K562 (cell line): ENCODE measurements around the gene IGSF9. TPM values are rescaled to one million over a fixed set of nuclear protein-coding genes. Genes with fewer than 3 reads are reported as not detected.

Source experiments
- CBX3 ChIP-seq, 2 experiments: IDR thresholded peaks; 1 replicate in 1 of 2; 2 replicates in 1 of 2; pipeline ENCODE4 v1.6.1; 2012; ENCODE audit warnings: inconsistent platforms in 2 of 2, low read length in 2 of 2, borderline replicate concordance in 1 of 2, control low read depth in 1 of 2
- FOSL1 ChIP-seq: fragments of 200-800 bp; sonication (Bioruptor generic); conservative IDR thresholded peaks from 2 replicates; pipeline ENCODE4 v1.6.1; 2016; ENCODE audit warnings: missing genetic modification characterization, missing compliant biosample characterization
- FOXP1 ChIP-seq: sonication (generic); formaldehyde crosslinking; IDR thresholded peaks from 2 replicates; pipeline ENCODE4 v1.8.0; 2022; ENCODE audit warnings: mild to moderate bottlenecking, missing genetic modification reagents
- HMG20B ChIP-seq: fragments of 250-450 bp; sonication (Bioruptor Pico); IDR thresholded peaks from 2 replicates; pipeline ENCODE4 v1.5.0; 2021; ENCODE audit warnings: mild to moderate bottlenecking
- PML ChIP-seq: IDR thresholded peaks from 2 replicates; pipeline ENCODE4 v1.6.1; 2012; ENCODE audit warnings: low read length, inconsistent platforms
- RCOR1 ChIP-seq, 2 experiments: IDR thresholded peaks; 2 replicates each; pipeline ENCODE4 v1.6.1; 2012; ENCODE audit warnings: low read depth in 2 of 2, low read length in 2 of 2, borderline replicate concordance in 1 of 2, improper control_type of control experiment in 1 of 2
- RUNX1 ChIP-seq: sonication (generic); IDR thresholded peaks from 2 replicates; pipeline ENCODE4 v1.6.1; 2016; ENCODE audit warnings: antibody characterized with exemption, low read depth
- SIN3A ChIP-seq, 2 experiments: fragments of 150-350 bp in 1 of 2; IDR thresholded peaks; 2 replicates each; pipeline ENCODE4 v1.6.1; 2011 to 2016; ENCODE audit warnings: borderline replicate concordance in 2 of 2, low read depth in 2 of 2, low read length in 2 of 2, mild to moderate bottlenecking in 2 of 2, moderate library complexity in 2 of 2; ENCODE audit not compliant: control insufficient read depth in 1 of 2
- TRIM24 ChIP-seq, 2 experiments: fragments of 450-650 bp; IDR thresholded peaks; 2 replicates each; pipeline ENCODE4 v1.6.1; 2016
- ZFX ChIP-seq: sonication (generic); formaldehyde crosslinking; IDR thresholded peaks from 2 replicates; pipeline ENCODE4 v1.8.0; 2022; ENCODE audit warnings: mild to moderate bottlenecking, missing genetic modification reagents, moderate library complexity
- ZNF445 ChIP-seq: fragments of 250-450 bp; sonication (Bioruptor Pico); IDR thresholded peaks from 2 replicates; pipeline ENCODE4 v1.4.0; 2020; ENCODE audit warnings: low read depth, mild to moderate bottlenecking, moderate library complexity
- ZNF584 ChIP-seq: fragments of 200-800 bp; sonication (Bioruptor generic); IDR thresholded peaks from 2 replicates; pipeline ENCODE4 v1.6.1; 2016; ENCODE audit warnings: low read depth, mild to moderate bottlenecking, missing genetic modification characterization, missing compliant biosample characterization
- polyA plus RNA-seq, 8 experiments: library from polyadenylated mRNA; depleted of rRNA in 4 of 8; stranded (reverse) in 5 of 8; unstranded in 3 of 8; fragments of >200 nt; fragmentation: Nextera tagmentation in 2 of 8; fragmentation: Illumina TruSeq in 1 of 8; extraction: Ambion mirVana in 2 of 8; extraction: Trizol in 1 of 8; gene quantifications; 2 replicates each; pipeline versions ENCODE4 v1.2.1 to v1.2.3, GENCODE V29; 2011 to 2014; ENCODE audit warnings: inconsistent platforms in 1 of 8, missing spikeins in 1 of 8
- total RNA-seq, 7 experiments: library from RNA; depleted of rRNA in 6 of 7; stranded (reverse); fragments of >200 nt in 6 of 7; fragmentation: Illumina TruSeq in 2 of 7; extraction: Trizol in 2 of 7; gene quantifications; 2 replicates each; pipeline versions ENCODE4 v1.2.1 to v1.2.3, GENCODE V29; 2011 to 2021; ENCODE audit warnings: low replicate concordance in 1 of 7
- TF ChIP-seq, protein P1 (sequence below): IDR thresholded peaks from 2 replicates; pipeline ENCODE4 v1.6.1; 2011; ENCODE audit not compliant: insufficient read length; ENCODE audit errors: extremely low read depth
- TF ChIP-seq, protein P2 (sequence below): sonication (generic); formaldehyde crosslinking; IDR thresholded peaks from 2 replicates; pipeline ENCODE4 v1.8.1; 2023; ENCODE audit warnings: missing genetic modification reagents, mild to moderate bottlenecking, borderline replicate concordance

Gene IGSF9
- total and polyA plus RNA-seq, 9 of the 15 experiments (the other 6 are each of a cell fraction or from before 2014, with no cell fraction given) = 0.03 to 0.29 (median 0.07) TPM; not detected in 1

GRCh38 chr1:159957824-159958268 lies 12.4 kb upstream of the IGSF9 start (continued):
- peak; percentile 52; the same call in 1 of the 2 replicates for TF ChIP-seq ZFX (CRISPR knock-in tag)
- peak; percentile 45 for TF ChIP-seq FOSL1 (tag)
- no peak for TF ChIP-seq SIN3A (IDR thresholded peaks at IDR 0.05; ENCODE audit: borderline replicate concordance in 2 of 2, control insufficient read depth in 1 of 2, low read depth in 2 of 2, low read length in 2 of 2)
- peak; percentile 49; the same call in 1 of the 2 replicates for TF ChIP-seq PML
- TF ChIP-seq FOXP1 (CRISPR knock-in tag) = no peak
- TF ChIP-seq, protein P1, sequence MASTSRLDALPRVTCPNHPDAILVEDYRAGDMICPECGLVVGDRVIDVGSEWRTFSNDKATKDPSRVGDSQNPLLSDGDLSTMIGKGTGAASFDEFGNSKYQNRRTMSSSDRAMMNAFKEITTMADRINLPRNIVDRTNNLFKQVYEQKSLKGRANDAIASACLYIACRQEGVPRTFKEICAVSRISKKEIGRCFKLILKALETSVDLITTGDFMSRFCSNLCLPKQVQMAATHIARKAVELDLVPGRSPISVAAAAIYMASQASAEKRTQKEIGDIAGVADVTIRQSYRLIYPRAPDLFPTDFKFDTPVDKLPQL = no peak
- TF ChIP-seq ZNF584 (CRISPR knock-in tag) = no peak
- TF ChIP-seq TRIM24 (IDR thresholded peaks at IDR 0.05) = peak; percentile 82 to 89
- no peak for TF ChIP-seq ZNF445 (CRISPR knock-in tag)
- TF ChIP-seq CBX3 (IDR thresholded peaks at IDR 0.05; ENCODE audit: borderline replicate concordance in 1 of 2, low read length in 2 of 2) = no peak
- TF ChIP-seq, protein P2, sequence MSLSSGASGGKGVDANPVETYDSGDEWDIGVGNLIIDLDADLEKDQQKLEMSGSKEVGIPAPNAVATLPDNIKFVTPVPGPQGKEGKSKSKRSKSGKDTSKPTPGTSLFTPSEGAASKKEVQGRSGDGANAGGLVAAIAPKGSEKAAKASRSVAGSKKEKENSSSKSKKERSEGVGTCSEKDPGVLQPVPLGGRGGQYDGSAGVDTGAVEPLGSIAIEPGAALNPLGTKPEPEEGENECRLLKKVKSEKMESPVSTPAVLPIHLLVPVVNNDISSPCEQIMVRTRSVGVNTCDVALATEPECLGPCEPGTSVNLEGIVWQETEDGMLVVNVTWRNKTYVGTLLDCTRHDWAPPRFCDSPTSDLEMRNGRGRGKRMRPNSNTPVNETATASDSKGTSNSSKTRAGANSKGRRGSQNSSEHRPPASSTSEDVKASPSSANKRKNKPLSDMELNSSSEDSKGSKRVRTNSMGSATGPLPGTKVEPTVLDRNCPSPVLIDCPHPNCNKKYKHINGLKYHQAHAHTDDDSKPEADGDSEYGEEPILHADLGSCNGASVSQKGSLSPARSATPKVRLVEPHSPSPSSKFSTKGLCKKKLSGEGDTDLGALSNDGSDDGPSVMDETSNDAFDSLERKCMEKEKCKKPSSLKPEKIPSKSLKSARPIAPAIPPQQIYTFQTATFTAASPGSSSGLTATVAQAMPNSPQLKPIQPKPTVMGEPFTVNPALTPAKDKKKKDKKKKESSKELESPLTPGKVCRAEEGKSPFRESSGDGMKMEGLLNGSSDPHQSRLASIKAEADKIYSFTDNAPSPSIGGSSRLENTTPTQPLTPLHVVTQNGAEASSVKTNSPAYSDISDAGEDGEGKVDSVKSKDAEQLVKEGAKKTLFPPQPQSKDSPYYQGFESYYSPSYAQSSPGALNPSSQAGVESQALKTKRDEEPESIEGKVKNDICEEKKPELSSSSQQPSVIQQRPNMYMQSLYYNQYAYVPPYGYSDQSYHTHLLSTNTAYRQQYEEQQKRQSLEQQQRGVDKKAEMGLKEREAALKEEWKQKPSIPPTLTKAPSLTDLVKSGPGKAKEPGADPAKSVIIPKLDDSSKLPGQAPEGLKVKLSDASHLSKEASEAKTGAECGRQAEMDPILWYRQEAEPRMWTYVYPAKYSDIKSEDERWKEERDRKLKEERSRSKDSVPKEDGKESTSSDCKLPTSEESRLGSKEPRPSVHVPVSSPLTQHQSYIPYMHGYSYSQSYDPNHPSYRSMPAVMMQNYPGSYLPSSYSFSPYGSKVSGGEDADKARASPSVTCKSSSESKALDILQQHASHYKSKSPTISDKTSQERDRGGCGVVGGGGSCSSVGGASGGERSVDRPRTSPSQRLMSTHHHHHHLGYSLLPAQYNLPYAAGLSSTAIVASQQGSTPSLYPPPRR (CRISPR knock-in tag) = no peak
- no peak for TF ChIP-seq RUNX1
- no peak for TF ChIP-seq HMG20B (CRISPR knock-in tag)
- peak in 1 of 2 experiments; percentile 77; a peak in 1 of 4 replicates for TF ChIP-seq RCOR1 (IDR thresholded peaks at IDR 0.05; ENCODE audit: borderline replicate concordance in 1 of 2, low read depth in 2 of 2, low read length in 2 of 2)
